ENCODE measurements around the gene HPSE2.
A peak's percentile ranks its signal among the peaks of the same experiment; 100 is the strongest.

Gene HPSE2

DNA sequence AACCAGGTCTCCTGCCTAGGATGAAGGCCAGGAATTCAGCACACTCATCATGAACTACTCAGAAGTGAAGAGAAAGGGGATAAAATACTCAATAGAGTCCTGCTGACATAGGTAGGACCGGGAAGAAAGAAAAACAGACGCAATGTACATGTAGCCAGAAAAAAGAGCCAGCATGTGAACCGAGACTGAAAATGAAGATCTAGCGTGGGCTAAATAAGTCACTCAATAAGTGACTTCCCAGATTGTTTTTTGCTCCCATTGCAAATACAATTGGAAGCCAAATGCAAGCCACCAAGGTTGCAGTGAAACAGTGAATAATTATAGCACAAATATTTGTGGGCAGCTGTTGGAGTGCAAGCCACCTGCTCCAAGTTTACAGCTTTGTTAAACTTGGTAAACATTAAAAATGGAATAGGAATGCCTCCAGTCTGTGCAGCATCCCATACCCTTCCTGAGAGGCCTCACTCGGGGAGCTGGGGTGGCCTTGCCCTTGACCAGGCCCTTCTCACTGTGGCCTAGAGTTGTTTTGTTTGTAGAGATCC is 754.2 kb downstream of the HPSE2 start:
- no peak for DNase-seq

DNA sequence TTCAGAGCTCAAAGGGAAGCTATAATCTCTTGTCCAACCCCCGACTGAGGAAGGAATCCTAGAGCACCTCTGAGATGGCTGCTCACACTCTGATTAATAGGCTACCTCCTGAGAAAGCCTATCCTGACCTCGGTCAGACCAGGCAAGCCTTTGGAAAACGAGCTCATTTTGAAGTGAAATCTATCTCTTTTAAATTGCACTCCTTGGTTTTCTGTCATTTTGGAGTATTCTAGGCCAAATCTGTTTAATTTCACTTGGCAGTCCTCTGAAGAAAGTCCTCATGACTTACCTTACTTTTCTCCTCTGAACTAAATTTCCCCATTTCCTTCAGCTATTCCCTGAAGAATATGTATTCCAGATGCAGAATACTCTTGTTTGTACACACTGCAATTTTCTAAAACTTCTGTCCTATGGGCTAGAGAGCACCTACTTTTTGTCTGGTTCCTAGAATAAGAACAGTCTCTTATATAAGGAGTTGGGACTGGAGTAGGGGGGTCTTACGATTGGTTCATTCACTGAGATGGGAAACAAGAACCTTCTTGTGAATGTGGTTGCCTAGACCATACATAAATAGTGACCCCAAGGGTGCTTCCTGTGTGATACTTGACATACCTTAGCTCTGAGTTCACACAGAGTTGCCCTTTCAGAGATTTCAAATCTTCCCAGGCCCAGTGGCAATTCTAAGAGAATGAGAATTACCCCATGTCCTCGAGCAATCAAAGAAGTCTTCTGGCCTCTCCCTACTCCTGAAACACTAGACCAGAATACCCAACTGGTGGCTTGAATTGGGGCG is 757.0 kb downstream of the HPSE2 start:
- DNase-seq = no peak

DNA sequence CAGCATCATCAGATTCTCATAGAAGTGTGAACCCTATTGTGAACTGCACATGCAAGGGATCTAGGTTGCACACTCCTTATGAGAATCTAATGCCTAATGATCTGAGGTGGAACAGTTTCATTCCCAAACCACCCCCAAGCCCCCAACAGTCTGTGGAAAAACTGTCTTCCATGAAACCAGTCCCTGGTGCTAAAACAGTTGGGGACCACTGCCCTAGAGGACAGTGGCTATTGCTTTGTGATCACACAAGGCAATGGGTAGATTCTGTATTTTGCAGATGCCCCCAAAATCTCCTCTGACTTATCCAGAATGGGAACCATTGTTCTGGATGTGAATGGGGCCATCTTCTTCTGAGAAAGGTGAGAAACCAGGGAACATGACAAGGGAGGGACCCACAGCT is 757.8 kb downstream of the HPSE2 start:
- no peak for DNase-seq

DNA sequence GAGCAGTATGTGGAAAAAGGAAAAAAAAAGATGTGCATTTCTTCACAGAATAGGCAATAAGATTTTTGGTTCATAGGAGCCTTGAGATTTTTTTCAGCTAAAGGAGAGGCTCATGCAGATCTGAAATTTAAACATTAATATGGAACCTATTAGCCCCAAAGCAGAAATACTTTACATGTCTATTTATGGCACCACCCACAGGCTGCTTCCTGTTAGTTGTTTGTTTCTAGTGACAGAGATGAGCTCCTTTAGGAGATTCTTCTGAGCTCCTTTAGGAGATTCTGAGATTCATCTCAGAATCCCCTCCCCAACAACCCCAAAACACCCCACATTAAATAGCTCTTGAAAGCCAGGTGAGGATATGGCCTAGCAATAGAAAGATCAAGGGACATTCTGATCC is 761.0 kb downstream of the HPSE2 start:
- DNase-seq = no peak

DNA sequence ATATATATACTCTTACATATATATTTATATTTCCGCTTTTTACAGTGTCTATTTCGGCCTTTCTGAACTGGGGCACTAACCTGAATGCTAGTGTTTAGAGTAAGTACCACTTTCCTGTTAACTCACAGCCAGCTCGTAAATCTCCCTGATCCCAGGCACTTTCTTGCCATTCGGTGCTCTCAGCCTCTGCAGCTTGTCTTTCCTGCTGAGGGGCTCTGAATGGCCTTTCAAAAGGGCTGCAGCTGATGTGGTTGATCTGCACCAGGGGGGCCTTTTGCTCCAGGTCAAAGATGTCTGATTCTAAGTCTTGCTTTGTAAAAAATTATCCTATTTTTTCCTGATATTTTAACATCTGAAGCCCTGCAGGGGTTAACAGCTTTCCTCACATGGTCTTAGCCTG is 763.5 kb downstream of the HPSE2 start:
- no peak for DNase-seq

DNA sequence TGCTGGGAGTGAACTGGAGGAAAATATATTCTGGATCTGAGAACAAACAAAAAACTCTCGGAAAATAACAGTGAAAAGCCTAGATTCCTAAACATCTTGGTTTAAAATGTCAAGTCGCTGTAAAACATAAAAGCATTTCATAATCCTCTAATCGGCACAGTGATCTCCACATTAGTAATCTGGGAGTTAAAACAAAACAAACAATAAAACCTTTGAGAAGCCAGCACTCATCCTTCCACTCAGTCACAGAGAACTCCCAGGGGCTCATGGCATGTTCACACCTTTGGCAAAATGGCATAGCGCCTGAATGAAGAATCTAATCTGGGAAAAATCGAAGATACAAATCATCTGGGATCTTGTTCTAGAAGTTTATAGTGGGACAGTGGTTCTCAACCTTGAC is 764.8 kb downstream of the HPSE2 start:
- DNase-seq = no peak

DNA sequence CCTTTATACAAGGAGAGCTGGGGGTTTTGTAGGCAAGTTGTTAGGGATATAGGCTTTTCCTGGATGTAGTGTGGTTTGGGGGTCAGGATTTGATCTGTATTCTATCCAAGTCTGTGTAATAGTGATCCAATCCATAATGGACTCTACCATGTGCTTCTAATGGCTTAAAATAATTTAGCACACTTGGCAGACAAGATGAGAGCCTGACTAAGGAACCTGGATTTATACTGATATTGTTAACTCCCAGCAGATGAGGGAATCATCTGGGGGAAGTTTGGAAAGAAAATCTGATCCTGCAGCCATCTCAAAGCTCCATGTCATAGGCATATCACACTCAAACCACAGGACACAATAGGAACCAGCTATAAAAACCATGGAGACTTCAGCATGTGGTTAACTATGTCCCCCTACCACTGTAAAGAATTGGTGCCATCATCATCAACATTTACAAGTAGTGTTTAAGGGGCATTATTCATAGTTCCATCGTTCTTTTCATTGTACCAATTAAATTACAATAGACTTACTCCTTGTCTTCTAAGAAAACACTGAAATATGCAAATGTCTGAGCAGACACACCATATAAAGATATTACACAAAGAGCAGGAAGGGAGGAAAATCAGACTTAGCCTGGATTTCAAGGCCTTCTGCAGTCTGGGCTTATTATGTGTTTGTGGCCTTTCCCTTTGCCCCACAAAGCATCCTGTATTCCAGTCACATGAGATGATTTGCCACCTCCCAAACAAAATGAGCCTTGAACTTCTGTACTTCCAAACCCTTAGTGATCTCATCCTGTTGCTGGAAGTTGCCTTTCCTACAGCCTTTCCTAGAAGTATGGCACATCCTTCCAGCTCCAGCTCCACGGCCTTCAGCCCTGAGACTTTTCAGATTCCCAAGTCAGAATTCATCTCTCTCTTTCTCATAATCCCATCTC is 766.4 kb downstream of the HPSE2 start:
- no peak for DNase-seq

DNA sequence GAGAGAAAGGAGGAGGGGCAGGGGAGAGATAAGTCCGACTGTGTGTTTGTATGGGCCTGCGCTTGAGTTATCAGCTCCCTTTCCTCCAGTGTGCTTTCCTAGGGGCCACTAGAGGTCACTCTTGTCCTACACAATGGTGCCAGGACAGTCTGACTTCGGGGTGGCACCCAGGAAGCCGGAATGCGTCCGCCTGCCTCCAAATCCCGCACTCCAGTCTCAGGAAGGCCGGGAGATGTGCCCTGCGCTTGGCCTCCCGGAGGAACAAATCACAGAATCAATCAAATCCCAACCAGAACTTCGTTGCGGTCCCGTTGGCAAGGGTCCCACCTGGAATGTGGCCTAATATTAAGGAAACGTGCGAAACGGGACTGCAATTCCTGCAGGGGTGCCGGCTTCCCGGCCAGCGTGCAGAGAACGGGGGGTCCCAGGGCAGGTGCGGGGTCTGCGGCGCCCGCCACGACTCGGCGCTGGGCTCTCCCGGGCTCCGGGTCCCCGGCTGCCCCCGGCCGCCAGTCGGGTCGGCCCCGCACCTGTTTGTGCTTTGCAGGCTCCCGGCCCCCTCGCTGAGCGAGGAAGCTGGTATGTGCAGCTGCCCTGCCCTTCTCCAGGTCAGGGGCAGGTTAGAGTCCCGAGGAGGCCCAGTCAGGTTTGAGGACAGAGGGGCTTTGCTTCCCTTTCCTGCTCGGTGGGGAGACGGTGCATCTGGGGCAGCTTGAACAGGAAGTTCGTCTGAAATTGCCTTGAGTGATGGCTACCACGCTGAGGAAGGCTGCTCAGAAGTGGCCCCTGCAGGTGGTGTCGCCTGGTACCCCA is 767.9 kb downstream of the HPSE2 start:
- peak; percentile 73 for DNase-seq

DNA sequence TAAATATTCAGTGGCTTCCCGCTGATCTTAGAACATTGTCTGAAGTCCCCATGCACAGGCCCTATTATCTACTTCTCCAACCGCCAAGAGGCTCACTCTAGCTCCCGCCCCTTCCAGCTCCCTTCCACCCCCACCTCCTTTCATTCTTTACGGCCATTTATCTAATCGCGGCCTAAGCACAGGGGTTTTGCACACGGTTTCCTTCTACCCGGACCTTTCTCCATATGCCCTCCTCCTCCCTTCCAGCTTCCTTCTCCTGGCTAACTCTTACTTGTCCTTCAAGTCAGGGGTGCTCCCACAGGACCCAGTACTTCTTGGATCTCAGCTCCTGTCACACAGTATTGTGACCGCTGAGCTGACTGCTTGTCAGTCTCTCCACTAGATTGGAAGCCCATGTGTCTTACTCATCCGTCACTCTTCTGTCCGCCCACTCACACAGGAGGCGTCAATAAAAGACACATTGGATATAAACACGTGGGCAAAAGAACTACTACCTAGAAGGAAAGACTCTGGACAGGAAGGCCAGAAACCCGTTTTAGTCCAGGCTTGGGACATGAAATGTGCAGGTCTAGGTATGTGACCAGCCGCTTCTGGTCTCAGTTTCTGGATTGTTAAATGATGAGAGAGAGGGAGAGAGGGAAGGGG is 768.7 kb downstream of the HPSE2 start:
- DNase-seq = no peak

DNA sequence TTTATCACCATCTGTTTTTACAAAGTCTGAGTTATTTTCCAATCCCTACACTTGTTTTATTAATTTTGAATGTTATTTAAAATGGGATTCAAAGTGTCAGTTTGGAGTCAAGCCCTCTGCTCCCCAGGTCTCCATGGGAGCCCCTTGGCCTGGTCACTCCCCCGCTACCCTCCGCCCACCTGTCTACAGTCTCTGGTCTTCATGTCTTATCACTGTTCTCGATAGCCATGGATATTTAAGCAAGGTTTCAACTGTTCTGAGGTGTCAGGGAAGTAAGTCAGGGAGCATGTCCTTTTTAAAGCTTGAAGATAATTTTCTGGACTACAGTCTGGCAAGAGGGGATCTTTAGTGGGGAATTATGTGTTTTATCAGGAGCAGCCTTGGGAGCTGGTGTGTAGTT is 769.8 kb downstream of the HPSE2 start:
- DNase-seq = no peak

DNA sequence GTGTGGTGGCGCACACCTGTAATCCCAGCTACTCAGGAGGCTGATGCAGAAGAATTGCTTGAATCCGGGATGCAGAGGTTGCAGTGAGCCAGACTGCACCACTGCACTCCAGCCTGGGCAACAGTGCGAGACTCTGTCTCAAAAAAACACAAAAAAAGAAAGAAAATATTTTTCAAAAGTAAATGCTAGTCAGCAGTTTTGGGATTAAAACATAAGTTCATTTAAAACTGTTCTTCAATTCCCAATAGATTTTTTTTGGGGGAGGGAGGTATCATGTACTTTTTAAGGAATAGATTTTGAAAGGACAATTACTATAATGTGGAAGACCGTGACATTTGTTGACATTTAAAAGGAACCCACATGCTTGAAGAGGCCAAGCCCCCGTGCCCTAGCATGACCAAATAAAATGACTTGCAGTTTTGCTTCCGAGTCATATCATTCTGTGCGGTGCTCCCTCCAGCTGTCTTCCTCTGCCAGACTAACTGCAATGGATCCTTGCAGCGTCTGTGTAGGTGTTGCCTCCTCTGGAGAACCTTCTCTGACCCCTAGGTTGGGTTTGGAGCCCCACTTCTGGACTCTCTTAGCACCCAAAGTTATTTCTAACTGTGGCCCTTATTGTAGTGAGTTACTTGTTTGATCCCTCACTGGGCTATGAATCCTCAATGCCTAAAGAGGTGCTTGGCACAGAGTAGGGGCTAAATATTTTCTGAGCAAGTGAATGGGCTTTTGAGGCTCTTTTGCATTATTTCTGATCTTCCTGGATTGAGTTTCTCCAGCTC is 771.5 kb downstream of the HPSE2 start:
- DNase-seq = no peak

DNA sequence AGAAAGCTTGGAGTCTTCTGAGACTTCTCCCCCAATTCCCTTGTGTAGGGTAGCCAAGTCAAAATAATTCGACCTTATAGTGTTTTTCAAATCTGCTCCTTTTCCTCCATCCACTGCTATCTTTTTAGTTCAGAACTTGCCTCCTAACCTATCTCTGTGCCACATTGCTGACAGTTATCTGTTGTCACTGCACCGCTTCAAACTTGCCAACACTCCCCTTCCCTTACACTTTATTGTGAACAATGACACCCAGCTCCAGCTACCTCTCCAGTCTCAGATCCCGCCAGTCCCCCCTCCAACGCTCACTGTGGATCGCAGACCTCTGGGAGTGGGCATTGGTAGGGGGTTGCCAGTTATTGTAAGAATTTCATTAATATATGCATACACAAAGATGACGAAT is 772.6 kb downstream of the HPSE2 start:
- no peak for DNase-seq

DNA sequence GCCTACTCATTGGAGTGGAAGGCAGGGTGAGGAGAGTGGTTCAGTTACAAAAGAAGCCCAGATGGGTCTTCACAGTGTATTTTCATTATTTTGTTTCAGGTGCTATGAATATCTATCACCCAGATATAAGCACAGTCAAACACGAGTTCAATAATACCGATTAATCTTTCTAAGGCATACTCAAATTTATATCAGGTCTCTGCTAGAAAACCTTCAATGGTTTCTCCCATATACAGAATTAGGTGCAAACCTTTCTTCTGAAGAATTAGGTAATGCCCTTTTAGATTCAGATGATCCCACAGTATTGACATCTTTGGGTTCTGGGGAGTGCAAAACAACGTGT is 774.2 kb downstream of the HPSE2 start:
- DNase-seq = no peak

DNA sequence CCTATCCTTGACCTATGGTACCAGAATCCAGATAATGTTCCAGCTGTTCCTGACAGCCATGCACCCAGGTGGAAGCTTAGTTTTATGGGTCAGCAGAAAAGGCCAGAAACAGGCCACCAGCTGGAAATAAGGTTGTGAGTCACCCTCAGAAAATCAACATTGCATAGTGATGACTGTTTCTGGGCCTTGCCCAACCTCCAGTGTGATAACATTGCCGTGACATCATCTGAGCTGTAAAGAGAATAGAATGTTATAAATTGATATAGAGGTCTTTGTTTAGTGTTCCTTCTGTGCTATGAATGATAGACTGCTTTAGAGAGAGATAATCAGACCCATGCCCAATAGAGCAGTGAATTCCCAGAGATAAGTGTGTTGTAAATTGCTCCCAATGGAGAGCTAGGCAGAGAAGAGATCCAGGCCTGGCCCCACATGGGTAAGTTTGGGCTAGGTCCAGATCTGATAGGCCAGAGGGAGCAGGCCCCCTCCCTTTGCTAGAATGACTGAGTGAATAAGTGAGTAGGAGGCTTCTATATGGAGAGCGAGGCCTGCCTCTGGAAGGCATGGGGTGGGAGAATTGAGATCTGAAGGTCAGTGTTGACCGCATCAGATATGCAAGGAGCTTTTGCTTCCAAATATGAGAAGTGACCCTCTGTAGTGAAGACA is 774.7 kb downstream of the HPSE2 start:
- peak; percentile 12 for DNase-seq

DNA sequence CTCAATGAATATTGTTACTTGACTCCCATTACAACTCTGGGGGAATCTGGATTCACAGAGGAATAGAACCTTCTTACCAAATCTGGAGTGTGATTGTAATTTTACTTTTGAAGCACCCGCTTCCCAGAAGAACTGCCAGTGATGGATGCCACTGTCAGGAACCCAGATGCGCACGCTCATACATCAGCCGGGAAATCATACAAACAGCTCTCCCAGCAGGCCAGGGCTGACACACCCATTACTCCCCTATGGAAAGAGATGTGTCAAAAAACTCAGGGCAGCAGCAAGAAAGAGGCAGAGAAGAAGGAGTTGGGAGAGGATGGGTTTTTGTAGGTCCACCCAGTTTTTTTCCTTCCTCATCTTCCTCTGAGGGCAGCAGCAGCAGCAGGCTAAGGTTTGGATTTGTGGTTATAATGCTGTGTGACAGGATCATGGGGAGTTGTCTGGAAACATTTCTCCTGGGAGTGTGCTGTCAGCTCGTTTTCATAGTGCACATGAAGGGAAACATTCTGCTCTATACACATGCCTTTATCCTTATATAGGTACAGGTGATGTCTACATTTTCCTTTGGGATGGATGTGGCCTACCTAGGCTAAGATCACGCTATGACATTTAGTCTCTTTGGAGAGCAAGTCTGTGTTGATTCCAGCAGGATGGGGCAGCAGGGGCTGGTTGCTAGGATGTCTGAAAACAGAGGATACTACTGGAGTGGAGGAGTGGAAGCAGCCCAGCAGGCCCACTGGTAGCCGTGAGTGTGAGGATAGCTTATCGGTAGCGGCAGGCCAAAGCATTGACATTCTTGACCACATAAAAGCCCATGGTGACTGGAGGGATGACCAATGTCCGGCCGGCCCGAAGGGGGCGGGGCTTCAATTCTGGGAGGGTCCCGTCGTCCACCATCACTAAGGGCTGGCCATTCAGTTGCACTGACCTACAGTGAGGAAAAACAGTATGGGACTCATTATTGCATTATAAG is 776.6 kb downstream of the HPSE2 start:
- DNase-seq = no peak

DNA sequence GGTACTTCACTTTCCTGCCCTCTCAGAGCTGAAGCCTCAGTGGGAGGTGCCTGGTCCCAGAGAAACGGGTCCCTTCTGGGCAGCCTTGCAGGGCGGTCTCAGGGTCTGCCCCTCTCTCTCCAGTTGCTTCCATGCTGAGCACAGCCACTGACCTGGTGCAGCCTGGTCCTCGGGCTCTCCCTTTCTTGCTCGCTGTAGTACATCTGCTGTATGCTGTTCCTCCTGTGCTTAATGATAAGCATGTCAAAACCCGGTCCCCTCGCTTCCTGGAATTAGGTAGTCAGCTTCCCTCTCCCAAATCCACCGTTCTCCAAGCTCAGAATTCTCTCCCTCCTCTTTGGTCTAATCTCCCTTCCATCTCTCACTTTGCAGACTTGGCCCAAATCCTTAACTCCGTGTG is 777.9 kb downstream of the HPSE2 start:
- DNase-seq = no peak

DNA sequence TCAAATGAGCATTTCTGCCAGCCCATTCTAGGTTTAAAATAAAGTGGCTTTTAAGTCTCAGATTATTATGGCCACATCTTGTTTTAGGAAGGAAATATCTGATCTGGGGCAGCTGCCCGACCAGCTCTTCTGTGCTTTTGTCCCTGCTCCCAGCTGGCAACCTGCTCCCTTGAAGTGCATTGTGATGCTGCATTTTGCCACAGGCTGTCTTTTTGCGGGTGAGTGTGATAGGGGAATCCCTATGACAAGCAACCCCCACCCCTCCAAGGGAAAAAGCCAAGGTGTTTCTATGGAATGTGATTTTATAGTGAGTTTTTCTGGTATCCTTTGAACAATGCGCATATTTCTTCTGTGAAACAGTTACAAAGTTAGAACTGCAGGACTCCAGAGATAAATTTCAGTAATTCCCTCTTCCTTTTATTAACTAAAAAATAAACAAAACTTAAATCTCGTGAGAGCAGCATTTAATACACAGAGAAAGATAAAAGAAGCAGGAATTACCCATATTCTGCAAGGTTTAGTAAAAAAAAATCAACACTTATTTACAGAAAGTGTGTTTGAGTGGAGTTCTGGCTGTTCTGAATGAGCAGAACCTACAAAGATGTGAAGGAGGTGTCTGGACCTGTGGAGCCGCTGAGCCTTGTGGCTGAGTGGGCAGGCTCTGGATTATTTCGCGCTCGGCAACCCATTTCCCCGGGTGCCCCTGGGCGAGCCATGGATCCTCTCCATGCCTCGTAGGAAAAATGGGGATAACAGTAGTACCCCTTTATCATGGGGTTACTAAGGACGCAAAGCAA is 778.8 kb downstream of the HPSE2 start:
- DNase-seq = no peak

DNA sequence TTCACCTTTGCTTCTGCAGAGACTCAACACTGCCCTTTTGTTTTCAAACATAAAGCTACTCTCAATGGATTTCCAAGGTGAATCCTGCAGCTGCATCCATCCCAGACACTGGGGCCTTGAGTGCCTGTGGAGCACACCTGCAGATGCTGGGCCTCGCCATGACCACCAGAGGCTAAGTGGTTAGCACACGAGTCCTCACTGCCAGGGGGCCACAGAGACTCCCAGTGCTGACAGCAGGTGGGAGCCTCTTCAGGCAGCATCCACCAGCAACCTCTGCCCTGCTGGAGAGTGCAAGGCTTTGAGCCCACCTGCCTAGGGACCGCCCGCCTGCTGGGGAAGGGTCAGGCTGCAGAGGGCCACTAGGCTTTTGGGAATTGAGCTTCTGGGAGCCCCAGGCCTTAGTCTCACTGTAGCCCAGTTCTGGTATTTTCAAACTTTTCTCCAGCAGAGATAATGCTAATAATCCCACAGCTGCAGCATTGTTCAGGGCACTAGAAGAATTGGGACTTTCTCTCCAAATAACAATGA is 779.5 kb downstream of the HPSE2 start:
- DNase-seq = no peak

DNA sequence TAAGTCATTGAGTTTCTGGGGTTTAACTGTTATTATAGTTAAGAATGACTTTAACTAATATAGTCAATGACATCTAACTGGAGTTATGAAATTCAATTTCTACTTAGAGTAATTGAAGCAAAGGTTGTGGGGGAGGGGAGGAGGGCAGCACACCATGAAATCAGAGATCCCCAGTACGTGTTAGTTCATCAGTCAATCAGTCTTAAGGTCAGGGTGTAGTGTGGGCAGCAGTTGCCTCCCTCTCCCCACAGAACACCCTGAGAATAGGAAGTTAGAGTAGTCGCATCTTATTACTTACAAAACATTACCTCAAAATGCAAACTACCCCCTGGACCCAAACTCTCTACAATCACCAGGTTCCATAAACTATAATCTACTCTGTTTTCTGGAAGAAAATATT is 781.9 kb downstream of the HPSE2 start:
- no peak for DNase-seq

Data from MV-4-11 (cell line).